D341Med (cell line): ENCODE measurements around the gene RNF141.
A peak's percentile ranks its signal among the peaks of the same experiment; 100 is the strongest.

ENCODE experiments used
- DNase-seq: peaks from one replicate; pipeline ENCODE4 v3.0.0; 2012; ENCODE audit warnings: low spot score

RNF141 gene, protein sequence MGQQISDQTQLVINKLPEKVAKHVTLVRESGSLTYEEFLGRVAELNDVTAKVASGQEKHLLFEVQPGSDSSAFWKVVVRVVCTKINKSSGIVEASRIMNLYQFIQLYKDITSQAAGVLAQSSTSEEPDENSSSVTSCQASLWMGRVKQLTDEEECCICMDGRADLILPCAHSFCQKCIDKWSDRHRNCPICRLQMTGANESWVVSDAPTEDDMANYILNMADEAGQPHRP

DNA sequence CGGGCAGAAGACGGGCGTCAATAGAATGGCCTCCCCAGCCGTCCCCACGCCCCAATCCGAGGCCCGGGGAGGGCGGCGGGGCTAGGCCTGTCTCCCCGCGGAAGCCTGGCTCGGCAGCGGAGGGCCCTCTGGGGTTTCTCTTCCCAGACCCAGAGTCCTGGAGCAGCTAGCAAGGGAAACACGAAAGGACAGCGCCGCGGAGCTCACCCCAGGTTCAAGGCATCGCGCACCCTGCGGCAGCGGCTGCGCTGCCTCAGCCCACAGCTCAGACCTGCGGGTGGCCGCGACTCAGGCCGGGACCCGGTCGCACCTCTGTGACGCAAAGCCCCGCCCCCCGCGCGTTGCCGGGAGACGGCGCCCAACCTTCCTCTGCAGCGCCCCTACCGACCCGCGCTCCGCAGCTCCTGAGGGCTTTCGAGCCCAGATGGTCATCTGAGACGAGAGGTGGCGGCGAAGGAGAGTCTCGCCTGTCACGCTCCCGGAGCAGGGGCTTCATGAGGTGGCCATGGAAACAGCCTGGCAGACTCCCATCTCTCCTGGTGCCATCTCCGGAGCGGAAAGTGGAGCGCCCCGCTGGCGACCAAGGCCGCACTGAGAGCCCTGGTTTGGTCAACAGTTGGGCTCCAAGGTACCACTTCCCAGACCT lies at the start of gene RNF141:
Gene RNF141 (minus strand): TSS at position 273 of the 646 bp plus-strand sequence. CDS start 7,029 bp downstream, outside the sequence.
- DNase-seq, result peak; percentile 97

DNA sequence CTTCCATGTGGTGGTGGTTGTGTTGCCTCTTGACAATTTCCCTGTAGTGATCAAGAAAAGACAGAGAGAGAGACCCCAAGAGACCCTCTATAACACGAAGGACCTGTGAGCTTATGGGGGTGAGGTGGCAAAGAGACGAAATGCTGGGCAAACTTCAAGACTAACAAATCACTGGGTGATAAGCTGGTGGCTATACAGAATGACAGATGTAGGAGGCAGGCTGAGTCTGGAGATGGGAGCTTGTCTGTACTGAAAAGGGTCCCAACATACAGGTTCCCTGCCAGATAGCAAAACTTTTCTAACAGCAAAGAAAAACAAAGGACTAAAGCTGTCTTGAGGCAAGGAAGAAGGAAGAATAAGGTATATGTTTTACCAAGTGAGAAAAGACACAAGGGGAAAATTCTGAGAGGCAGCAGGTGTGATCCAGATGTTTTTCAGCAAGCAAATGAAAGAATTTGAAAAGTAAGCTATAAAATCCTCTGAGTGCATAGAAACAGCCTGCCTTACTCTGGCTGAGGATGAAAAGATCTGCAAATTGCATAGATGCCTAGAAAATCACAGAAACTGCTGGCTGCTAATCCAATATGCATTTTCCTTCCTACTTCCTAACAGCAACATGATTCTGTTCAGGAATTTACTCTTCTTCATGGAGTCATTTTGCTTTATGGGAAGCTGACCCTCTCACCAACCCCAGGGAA lies 49.4 kb upstream of the RNF141 start:
- no peak for DNase-seq

DNA sequence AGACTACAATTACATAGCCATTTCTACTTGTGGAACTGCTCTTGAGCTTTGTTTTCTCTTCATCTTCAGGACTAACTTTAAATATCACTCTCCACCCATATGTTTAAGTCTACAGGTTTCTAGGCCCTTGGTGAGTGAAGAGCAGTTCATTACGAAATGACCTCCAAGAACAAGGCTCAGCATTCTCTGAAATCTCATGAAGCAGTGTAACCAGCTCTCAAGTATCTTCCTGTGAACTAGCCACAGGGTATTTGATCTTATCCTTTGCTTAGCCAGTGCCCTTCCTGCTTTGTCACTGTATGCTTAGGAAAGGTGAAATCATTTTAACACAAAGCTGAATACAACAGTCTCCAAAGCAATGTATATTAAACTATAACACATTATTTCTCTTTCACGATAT lies 47.9 kb upstream of the RNF141 start:
- DNase-seq, result no peak

DNA sequence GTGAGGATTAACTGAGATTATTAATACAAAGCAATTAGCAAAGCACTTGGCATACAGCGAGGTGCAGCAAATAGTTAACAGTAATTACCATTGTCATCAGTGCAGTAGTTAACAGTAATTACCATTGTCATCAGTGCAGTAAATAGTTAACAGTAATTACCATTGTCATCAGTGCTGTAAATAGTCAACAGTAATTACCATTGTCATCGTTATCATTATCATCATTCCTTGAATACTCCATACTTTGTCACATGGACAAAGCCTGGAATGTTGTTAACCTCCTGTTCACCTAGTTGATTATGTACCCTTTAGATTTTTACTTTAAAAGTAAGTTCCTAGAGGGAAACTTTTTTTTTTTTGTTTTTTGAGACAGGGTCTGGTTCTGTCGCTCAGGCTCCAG lies 47.0 kb upstream of the RNF141 start:
- no peak for DNase-seq

DNA sequence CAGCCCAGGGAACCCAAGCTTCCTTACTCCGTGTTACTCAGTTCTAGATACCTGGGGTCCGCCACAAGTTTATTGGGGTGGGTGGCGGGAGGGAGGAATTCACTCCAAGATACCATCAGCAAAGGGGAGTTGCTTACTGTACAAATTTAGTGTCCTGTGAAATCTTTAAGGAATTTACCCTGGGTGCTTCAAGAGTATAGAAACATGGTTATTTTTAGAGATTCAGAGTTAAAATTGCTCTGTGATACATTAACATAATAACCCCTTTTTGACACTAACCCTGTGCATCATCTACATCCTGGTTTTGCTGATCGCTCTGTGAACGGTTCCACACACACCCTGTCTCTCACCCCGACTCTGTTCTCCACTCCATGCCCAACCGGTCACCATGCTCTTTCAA lies 46.4 kb upstream of the RNF141 start:
- DNase-seq, result no peak

DNA sequence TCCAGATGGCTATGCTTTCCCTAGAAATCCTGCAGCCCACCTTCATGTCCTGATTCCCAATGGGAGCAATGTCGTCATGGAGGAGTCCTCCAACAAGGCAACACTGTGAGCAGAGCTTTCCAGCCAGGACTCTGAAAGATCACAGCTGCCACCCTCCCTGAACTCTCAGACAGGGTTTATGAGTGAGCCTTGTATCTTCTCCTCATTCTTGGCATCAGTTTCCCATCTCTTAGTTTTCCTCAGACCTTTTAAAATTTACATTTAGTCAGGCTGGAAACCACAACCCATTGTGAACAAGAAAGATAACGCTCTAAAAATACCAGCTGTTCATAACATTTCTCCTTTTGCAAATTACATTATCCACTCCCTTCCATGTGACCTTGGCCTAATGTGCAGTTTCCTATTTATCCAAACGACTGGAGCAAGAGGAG lies 43.1 kb upstream of the RNF141 start:
- no peak for DNase-seq

DNA sequence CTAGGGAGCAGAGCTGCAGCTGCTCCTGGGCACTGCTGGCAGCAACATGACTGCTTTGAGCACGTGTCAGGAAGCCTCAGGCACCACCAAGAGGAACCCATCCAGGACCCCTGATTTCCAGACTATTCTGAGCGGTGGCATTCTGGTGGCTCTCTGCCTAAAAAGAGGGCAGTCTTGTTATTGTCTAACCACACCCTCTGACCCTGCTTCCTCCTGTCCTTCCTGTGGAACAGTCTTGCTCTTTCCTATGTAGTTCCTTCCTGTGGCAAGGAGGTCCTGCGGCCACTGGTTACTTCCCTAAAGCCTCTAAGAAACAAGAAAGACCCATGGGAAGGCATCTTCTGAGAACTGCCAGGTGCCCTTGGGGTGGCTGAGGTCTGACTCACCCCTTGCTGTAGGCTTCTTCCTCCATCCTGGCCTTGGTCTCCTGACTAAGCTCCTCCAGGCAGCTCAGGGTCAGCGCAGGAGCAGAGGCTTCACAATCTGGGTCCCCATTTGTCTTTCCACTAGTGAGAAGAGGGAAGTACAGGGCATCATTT lies 40.6 kb upstream of the RNF141 start:
- DNase-seq, result no peak

DNA sequence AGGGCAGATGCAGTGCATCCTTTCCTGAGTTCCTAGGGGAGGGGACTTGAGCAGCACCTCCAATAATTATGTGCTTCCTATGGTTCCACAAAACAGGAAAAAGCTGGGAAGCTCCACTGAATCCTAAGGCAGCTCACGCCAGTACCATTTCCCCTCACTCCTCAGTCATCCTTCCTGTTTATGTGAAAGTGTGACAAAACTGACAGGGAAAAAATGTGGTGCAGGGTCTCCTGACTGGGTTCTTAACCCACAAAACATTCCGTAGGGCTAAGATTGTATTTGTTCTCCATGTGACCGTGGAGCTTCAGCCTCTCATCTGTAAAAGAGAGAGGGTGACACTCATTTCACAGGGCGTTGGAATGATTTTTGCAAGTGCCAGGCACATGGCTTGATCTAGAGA lies 39.6 kb upstream of the RNF141 start:
- no peak for DNase-seq

DNA sequence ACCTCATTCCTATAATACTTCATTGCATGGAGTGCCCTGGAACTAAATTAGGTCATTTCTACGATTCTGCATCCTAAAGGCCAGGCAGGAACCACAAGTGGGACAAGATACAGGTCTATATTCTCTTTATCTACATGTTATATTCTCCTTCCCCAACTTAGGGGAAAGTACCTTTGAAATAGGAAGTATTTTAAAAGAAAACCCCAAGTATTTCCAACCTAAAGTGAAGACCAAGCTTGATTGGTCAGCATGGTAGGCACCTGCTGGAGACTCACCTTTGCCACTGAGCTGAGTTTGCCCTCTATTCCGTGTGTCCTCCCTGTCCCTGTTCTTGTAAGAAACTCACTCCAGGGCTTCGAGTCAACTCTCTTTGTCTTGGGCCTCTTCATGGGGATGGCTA lies 38.7 kb upstream of the RNF141 start:
- DNase-seq, result no peak

DNA sequence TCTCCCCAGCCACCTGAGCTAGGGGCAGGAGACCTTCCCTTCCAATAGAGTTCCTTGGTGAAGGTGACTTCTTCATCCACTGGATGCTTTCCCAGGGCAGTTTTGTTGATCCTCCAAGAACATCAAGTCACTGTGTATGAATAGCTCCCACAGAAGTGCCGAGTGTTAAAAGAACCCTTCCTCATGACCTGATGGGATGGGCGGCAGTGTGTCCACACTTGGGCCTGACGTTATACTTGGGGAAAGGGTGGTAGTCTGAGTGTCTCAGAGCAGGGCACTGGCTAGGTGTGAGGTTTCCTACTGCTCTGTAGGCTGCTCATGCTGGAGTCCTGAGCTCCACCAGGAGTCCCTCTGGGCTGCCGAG lies 35.0 kb upstream of the RNF141 start:
- no peak for DNase-seq

DNA sequence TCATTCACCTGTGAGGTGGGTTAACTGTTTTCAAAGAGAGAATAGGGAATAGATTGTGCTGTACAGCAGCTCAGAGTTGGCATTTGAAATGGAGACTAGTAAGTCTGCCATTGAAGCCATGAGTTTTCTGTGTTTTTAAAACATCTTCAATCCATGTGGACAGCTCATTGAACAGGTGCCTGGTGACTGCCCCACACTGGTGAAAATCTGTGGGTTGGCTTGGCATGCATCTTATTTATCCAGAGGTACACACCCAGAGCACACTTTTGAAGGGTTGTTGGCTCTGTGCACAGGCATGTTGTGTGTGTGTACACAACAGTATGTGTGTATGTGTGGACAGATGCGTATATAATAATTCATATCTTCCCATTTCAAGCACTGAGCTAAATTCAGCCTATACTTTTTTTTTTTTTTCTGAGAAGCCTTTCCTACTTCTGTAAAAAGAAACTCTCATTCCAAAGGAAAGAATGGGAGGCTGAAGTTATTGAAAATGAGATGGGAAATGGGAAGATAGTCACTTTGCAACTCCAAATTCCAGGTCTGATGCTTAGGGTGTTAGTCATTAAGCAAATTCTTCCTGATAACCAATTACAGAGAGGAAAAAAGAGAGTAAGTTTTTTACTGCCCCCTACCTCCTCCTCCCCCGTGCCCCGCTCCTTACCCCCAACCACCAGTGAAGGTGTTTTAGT lies 34.5 kb upstream of the RNF141 start:
- DNase-seq, result no peak

DNA sequence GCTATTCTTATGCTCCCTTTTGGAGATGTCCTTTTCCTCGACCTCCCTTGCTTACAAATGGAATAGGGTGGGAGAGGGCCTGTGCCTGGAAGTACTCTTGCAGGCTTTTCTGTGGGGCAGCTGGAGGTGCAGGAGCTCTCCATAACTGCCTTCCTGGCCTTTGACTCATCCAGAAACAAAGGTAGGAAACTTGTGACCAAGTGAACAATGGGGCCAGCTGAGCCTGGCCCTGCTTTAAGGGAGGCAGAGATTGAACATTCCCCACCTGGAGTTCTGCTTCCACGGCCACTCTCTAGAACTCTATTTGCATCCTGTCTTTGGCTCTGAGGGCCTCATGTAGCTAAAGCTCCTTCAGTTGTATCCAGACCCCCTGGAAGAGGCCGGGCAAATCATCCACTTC lies 32.6 kb upstream of the RNF141 start:
- DNase-seq, result no peak

DNA sequence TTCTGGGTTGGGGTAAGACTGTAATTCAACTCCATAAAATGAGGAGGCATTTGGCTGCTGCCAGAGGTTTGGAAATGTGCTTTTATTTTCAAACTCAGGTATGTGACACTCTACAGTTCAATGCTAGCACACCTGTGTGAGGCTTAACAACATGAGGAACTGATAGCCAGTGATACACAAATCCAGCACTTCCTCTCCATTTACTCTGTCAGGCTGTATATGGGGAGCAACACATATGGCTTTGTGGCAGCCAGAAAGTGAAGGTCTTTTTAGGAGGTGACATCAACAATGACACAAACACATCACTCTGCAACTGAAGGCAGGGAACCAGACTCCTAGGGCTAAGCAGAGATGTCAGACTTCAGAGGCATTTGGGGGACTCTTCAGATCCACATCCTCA lies 32.0 kb upstream of the RNF141 start:
- no peak for DNase-seq

DNA sequence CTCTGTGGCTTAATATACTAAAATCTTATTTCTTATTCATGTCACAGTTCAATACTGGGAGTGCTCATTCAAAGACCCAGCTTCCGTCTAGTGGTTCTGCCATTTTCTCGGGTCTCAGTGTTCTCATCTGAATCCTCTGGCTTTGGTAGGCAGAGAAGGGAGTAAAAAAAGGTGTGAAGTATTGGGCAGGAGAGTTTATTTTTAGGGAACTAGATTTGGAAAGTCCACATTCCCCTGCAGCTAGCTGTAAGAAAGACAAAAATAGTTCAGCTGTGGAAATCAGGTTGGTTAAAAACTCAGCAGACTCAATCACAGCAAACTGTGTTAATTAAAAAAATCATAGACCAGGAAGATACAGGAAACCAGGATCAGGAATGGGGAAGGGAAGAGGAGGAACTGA lies 31.5 kb upstream of the RNF141 start:
- no peak for DNase-seq

DNA sequence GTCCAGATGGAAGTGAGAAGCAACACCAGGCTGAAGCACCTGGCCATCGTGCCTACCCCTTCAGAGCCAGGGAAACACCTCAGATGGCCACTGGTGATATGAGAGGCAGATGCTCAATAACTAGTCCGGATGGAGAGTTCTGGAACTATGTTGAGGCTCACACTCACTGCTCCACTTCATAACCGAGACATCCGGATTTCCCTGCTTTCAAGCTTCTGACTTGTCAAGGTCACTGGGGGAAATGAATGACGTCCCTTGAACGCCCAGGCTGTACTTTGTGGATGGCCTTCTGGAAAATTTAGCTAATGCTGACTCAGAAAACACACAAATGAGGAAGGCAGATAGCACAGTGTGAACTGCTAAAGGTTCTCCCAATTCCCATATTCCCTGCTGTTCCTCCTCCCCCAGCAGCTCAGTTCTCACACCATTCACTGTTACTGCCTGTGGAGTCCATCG lies 27.5 kb upstream of the RNF141 start, which contains the start of gene LYVE1:
Gene LYVE1 (minus strand): TSS at position 180 of the 456 bp plus-strand sequence. CDS start 133 bp downstream, at position 47.
- no peak for DNase-seq

DNA sequence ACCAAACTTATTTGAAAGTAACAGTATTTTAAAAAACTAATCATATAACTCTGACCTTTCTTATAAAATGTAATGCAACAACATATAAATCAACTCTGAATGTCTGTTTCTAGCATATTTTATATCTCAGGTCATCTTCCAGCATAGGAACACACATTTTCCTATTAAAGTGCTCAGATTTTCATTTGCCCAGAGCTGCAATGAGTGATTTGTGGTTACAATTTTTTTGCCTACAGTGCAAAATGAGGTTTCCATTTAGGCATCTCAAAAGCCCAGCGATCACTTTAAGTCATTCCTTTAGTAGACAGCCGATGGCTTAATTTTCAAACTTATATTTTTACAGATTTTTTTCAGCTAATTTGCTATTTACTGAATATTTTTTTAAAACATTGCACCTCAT lies 26.5 kb upstream of the RNF141 start:
- DNase-seq, result no peak

DNA sequence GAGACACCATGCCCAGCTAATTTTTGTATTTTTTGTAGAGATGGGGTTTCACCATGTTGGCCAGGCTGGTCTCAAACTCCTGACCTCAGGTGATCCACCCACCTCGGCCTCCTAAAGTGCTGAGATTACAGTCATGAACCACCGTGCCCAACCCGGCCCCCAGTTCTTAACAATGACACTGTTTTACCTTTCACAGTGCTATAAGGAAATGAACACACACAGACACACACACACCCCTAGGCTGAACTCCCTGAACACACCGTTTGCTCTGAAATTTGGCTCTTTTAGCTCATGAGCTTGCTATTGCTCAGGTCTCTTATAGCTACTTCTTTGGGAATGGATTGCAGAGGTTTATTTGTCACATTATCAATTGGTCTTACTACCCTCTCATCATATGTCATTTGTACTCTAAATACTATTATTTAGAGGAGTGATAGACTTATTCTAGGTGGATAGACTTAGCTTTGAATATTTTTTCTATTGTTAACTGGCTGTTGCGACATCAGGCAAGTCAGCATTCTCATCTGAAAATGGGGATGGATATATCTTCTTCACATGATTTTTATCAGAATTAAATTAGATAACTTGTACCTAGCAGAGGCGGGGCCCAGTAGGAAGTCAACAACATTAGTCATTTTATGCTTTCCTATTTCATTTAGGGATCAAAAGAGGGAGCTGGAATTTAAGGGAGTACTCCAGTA lies 25.4 kb upstream of the RNF141 start:
- no peak for DNase-seq

DNA sequence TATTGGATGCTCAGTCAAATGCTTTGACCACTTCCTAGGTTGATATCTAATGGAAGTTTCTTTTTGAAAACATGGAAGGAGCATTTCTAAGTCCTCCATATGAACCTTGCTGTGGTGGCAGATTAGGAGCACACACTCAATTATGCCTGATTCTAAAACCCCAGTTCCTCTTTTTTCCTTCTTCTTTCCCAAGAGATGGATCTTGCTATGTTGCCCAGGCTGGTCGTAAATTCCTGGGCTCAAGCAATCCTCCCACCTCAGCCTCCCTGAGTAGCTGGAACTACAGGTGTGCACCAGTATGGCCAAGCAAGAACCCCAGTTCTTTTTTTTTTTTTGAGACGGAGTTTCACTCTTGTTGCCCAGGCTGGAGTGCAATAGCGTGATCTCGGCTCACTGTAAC lies 24.5 kb upstream of the RNF141 start:
- DNase-seq, result no peak

DNA sequence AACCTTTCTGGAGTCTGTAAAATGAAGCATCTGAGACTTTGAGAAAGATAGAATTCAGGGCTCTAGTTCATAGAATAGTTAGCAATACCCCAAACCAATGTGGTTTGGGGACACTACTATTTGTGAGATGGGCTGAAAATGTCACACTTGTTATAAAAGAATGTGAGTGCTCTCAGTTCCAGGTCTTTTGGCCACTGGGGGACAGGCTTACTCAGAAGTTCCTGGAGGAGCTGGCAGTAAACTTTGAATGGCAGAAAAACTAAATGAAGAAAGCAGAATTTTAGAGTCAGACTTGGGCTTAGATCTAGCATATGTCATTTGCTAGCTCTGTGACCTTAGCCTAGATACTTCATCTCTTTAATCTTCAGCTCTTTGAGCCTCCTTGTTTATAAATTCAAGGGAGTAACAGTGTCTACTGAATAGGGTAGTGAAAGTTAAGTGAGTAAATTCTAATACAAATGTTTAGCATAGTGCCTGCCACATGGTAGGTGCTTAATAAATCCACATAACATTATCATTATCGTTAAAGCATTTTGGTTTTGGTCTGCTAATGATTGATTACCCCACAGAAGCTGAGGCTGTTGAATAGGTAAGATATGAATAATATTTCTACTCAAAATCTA lies 23.8 kb upstream of the RNF141 start:
- no peak for DNase-seq

DNA sequence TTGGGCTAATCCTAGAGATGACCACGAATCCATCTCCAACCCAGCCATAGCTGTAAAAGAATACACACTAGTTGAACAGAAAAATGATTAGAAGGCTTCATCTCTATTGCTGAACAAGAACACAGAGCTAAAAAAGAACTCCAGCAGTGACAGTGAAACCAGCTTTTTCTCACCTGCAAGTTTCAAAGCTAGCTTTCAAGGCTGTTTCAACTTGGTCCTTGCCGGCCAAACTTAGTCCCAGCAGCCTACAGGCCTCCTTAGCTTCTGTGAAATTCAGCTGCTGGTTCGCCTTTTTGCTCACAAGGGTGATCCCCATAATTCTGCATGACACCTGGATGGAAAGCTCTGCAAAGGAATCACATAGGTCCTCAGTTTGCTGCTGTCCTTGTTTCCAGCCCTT lies 23.0 kb upstream of the RNF141 start:
- no peak for DNase-seq

DNA sequence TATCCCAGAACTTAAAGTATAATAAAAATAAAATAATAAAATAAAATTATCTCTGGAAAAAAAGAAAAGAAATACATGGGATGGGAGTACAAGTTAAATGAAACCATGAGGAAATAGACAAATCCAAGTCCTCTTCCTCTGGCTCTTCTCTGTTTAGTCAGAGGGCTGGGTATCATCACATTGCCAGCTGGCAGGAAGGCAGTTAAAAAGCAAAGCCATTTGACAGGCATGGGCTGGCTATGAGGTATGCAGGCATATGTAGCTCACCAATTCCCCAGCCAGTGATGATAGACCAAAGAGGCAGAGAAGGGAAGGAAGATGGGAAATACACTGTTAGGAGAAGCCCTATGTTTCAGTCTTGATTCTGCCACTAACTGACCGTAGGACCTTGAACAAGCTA lies 21.0 kb upstream of the RNF141 start:
- DNase-seq, result no peak
